Measurements from ENCODE around the gene TGM6. TPM values are rescaled to one million over a fixed set of nuclear protein-coding genes. Genes with fewer than 3 reads are reported as not detected.

TGM6 gene
- polyA plus RNA-seq, 2 donors, result 0.05 TPM; not detected in 1

DNA sequence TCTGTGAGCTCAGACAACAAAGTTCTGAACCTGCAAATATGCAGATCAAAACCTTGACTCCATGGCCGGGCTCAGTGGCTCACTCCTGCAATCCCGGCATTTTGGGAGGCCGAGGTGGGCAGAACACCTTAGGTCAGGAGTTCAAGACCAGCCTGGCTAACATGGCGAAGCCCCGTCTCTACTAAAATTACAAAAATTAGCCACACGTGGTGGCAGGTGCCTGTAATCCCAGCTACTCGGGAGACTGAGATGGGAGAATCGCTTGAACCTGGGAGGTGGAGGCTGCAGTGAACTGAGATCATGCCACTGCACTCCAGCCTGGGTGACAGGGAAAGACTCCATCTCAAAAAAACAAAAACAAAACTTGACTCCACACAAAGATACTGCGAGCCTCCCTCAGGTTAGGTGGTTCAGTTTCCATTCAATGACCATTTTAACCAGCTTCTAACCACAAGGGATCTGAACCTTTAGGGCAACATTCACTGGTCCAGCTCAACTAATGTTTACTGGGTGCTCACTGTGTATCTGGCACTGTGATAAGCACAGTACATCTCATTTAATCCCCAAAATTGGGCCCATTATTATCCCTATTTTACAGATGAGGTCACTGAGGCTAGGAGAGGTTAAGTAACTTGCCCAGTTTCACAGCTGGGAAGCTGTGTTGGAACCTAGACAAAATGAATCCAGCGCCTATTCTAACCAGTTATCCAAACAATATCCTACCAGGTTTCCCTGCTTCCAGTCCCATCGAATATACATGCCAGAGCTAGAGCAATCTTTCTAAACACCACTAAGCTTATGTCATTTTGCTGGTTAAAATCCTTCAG, 88.1 kb downstream of the TGM6 start:
- 59 to 68% methylated on average over 11 of the region's 11 CpGs for WGBS, 2 donors
- peak overlapping the region; percentile 2 to 83 for H3K4me3 ChIP-seq (ENCODE audit: low read depth in 1 of 2, low read length in 2 of 2)
- peak overlapping the region in 1 of 2 donors; percentile 9 for H3K27ac ChIP-seq (ENCODE audit: low read depth in 2 of 2, low read length in 1 of 2)
- peaks cover 0 to 2% of the 10 kb centered on the region in 2 donors for H3K4me1 ChIP-seq (ENCODE audit: control insufficient read depth in 2 of 2, insufficient read depth in 2 of 2, low read length in 1 of 2)
- peaks cover 12 to 19% of the 10 kb centered on the region in 2 donors for H3K36me3 ChIP-seq (ENCODE audit: control insufficient read depth in 2 of 2, insufficient read depth in 2 of 2, low read length in 1 of 2)
- no peaks in the 10 kb centered on the region for H3K27me3 ChIP-seq (ENCODE audit: control insufficient read depth in 1 of 2, insufficient read depth in 2 of 2, low read length in 2 of 2)
- H3K9me3 ChIP-seq (ENCODE audit: control insufficient read depth in 2 of 2, insufficient read depth in 1 of 2, low read depth in 1 of 2, low read length in 1 of 2), result no peaks in the 10 kb centered on the region

- Histone ChIP-seq H3K4me3 (ENCODE audit: low read depth in 1 of 2, low read length in 2 of 2) (peak overlapping the region; percentile 77 to 83), H3K9me3 (ENCODE audit: control insufficient read depth in 2 of 2, insufficient read depth in 1 of 2, low read depth in 1 of 2, low read length in 1 of 2) (no peaks in the 10 kb centered on the region), H3K27me3 (ENCODE audit: control insufficient read depth in 1 of 2, insufficient read depth in 2 of 2, low read length in 2 of 2) (no peaks in the 10 kb centered on the region), H3K27ac (ENCODE audit: low read depth in 2 of 2, low read length in 1 of 2) (peak overlapping the region; percentile 91 to 96), H3K4me1 (ENCODE audit: control insufficient read depth in 2 of 2, insufficient read depth in 2 of 2, low read length in 1 of 2) (peaks cover 0 to 2% of the 10 kb centered on the region in 2 donors), H3K36me3 (ENCODE audit: control insufficient read depth in 2 of 2, insufficient read depth in 2 of 2, low read length in 1 of 2) (peaks cover 7 to 19% of the 10 kb centered on the region in 2 donors)
- whole genome bisulfite sequencing, 2 donors, result 0% methylated on average over 19 of the region's 19 CpGs
Observed at GRCh38 chr20:2469991-2470422, 89.3 kb downstream of the TGM6 start.

DNA sequence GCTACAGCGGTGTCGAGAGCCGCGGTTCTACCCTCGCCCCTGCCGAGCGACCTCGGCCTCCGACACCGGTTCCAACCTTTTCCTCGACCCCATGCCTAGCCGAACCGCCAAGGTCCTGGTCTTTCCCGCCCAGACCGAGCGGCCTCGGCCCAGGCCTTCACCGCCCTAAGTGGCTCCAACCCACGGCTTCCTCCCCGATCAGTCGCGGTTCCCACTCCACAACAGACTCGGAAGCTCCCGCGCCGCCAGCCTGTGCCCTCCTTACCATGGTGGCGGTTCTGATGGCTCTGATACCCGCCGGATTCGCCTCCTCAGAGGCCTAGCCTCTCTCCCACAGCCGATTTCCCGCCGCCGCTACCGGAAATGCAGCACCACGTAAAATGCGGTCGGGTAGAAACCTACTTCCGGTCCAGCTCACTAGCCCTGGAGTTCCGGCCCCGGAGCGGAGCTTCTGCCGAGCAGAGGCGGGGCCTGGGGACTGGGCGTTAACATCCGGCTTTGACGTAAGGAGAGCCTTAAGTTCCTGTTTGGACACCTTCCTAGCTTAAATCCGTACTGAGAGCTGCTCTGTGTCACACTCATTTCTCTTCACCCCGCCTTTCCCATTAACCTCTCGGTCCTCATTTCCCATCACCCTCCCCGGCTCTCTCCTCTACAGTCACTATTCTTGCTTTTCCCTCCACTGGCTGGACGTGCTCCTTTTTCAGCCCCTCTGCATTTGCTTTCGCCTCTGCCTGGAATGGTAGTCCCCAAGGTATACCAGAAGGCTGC, 89.9 kb downstream of the TGM6 start, which contains the start of gene SNRPB:
Gene SNRPB (minus strand): TSS at position 367 of the 771 bp plus-strand sequence. CDS start 99 bp downstream, at position 268.
- Histone ChIP-seq H3K36me3 (ENCODE audit: control insufficient read depth in 2 of 2, insufficient read depth in 2 of 2, low read length in 1 of 2) (peaks cover 7 to 14% of the 10 kb centered on the region in 2 donors), H3K4me3 (ENCODE audit: low read depth in 1 of 2, low read length in 2 of 2) (peak within 1 kb of the TSS; percentile 77 to 83), H3K9me3 (ENCODE audit: control insufficient read depth in 2 of 2, insufficient read depth in 1 of 2, low read depth in 1 of 2, low read length in 1 of 2) (no peaks in the 10 kb centered on the region), H3K27ac (ENCODE audit: low read depth in 2 of 2, low read length in 1 of 2) (peak within 1 kb of the TSS; percentile 97 to 98), H3K27me3 (ENCODE audit: control insufficient read depth in 1 of 2, insufficient read depth in 2 of 2, low read length in 2 of 2) (no peaks in the 10 kb centered on the region), H3K4me1 (ENCODE audit: control insufficient read depth in 2 of 2, insufficient read depth in 2 of 2, low read length in 1 of 2) (peaks cover 0 to 2% of the 10 kb centered on the region in 2 donors)
- 1% methylated on average over 53 of the region's 53 CpGs for WGBS, 2 donors

GRCh38 chr20:2473516-2473915, 92.8 kb downstream of the TGM6 start:
- 45 to 58% methylated on average over 4 of the region's 4 CpGs for WGBS, 2 donors
- H3K9me3 ChIP-seq (ENCODE audit: control insufficient read depth in 2 of 2, insufficient read depth in 1 of 2, low read depth in 1 of 2, low read length in 1 of 2), result no peaks in the 10 kb centered on the region
- H3K4me1 ChIP-seq (ENCODE audit: control insufficient read depth in 2 of 2, insufficient read depth in 2 of 2, low read length in 1 of 2), result no peaks in the 10 kb centered on the region
- no peak overlapping the region for H3K27ac ChIP-seq (ENCODE audit: low read depth in 2 of 2, low read length in 1 of 2)
- H3K4me3 ChIP-seq (ENCODE audit: low read depth in 1 of 2, low read length in 2 of 2), result no peak overlapping the region
- H3K27me3 ChIP-seq (ENCODE audit: control insufficient read depth in 1 of 2, insufficient read depth in 2 of 2, low read length in 2 of 2), result no peaks in the 10 kb centered on the region
- no peaks in the 10 kb centered on the region for H3K36me3 ChIP-seq (ENCODE audit: control insufficient read depth in 2 of 2, insufficient read depth in 2 of 2, low read length in 1 of 2)

- H3K4me3 ChIP-seq (ENCODE audit: low read depth in 1 of 2, low read length in 2 of 2), result no peak overlapping the region
- 95 to 98% methylated on average over 9 of the region's 9 CpGs for WGBS, 2 donors
- no peaks in the 10 kb centered on the region for H3K4me1 ChIP-seq (ENCODE audit: control insufficient read depth in 2 of 2, insufficient read depth in 2 of 2, low read length in 1 of 2)
- no peaks in the 10 kb centered on the region for H3K9me3 ChIP-seq (ENCODE audit: control insufficient read depth in 2 of 2, insufficient read depth in 1 of 2, low read depth in 1 of 2, low read length in 1 of 2)
- no peaks in the 10 kb centered on the region for H3K27me3 ChIP-seq (ENCODE audit: control insufficient read depth in 1 of 2, insufficient read depth in 2 of 2, low read length in 2 of 2)
- H3K36me3 ChIP-seq (ENCODE audit: control insufficient read depth in 2 of 2, insufficient read depth in 2 of 2, low read length in 1 of 2), result no peaks in the 10 kb centered on the region
- no peak overlapping the region for H3K27ac ChIP-seq (ENCODE audit: low read depth in 2 of 2, low read length in 1 of 2)
Observed at GRCh38 chr20:2475850-2476741, 95.4 kb downstream of the TGM6 start.

DNA sequence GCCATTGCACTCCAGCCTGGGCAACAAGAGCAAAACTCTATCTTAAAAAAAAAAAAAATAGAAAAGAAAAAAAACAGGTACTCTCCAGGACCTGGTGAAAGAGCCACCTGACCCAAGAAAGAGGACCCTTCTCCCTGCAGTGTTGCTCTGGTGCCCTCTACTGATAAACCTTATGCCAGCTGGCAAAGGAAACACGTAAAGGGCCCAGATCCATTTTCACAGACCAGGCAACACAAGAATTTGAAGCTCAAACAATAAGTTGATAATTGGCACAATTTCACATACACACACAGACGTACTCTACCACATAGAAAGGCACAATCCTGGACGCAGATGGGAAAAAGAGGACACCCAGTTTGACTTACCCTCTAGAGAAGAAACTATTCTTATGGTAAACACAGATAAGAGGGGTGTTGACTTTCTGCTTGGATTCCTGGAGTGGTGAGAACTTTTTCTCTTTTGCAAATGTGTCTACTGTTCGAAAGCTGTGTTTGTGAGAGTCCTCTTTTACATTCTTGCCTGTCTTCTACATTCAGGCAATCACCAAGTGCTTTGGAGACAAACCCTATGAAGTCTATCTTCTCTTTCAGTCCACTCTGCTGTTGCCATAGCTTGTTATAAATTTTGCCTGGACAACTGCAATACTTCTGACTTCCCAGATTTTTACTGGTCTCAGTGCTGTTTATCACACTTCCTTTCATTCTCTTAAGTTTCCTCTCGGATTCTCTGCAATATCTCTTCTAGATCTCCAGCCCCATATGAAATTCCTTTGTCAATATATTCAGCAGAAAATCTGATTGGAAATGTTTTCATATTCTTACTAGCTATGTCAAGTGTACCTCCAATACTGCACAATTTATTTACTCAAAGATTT, 96.3 kb downstream of the TGM6 start:
- Histone ChIP-seq H3K36me3 (ENCODE audit: control insufficient read depth in 2 of 2, insufficient read depth in 2 of 2, low read length in 1 of 2) (no peaks in the 10 kb centered on the region), H3K27me3 (ENCODE audit: control insufficient read depth in 1 of 2, insufficient read depth in 2 of 2, low read length in 2 of 2) (no peaks in the 10 kb centered on the region), H3K4me1 (ENCODE audit: control insufficient read depth in 2 of 2, insufficient read depth in 2 of 2, low read length in 1 of 2) (no peaks in the 10 kb centered on the region), H3K4me3 (ENCODE audit: low read depth in 1 of 2, low read length in 2 of 2) (no peak overlapping the region), H3K27ac (ENCODE audit: low read depth in 2 of 2, low read length in 1 of 2) (no peak overlapping the region), H3K9me3 (ENCODE audit: control insufficient read depth in 2 of 2, insufficient read depth in 1 of 2, low read depth in 1 of 2, low read length in 1 of 2) (no peaks in the 10 kb centered on the region)
- WGBS, 2 donors, result 86 to 88% methylated on average over 5 of the region's 5 CpGs

GRCh38 chr20:2480381-2480780, 99.7 kb downstream of the TGM6 start:
- peaks cover 12 to 21% of the 10 kb centered on the region in 2 donors for H3K36me3 ChIP-seq (ENCODE audit: control insufficient read depth in 2 of 2, insufficient read depth in 2 of 2, low read length in 1 of 2)
- 94 to 97% methylated on average over 2 of the region's 2 CpGs for WGBS, 2 donors
- H3K4me1 ChIP-seq (ENCODE audit: control insufficient read depth in 2 of 2, insufficient read depth in 2 of 2, low read length in 1 of 2), result no peaks in the 10 kb centered on the region

More at GRCh38 chr20:2480381-2480780, 99.7 kb downstream of the TGM6 start:
- Histone ChIP-seq H3K9me3 (ENCODE audit: control insufficient read depth in 2 of 2, insufficient read depth in 1 of 2, low read depth in 1 of 2, low read length in 1 of 2) (no peaks in the 10 kb centered on the region), H3K27ac (ENCODE audit: low read depth in 2 of 2, low read length in 1 of 2) (no peak overlapping the region), H3K27me3 (ENCODE audit: control insufficient read depth in 1 of 2, insufficient read depth in 2 of 2, low read length in 2 of 2) (no peaks in the 10 kb centered on the region), H3K4me3 (ENCODE audit: low read depth in 1 of 2, low read length in 2 of 2) (no peak overlapping the region)

Measured in esophagus (tissue), 2 donors.